HepG2 (cell line): ENCODE results near the gene OSBPL3.

Experiments
- BRCA1 ChIP-seq: sonication (generic); formaldehyde crosslinking; IDR thresholded peaks from 2 replicates; pipeline ENCODE4 v1.4.0; 2020; ENCODE audit warnings: missing genetic modification reagents
- ESRRA ChIP-seq: sonication (generic); formaldehyde crosslinking; IDR thresholded peaks from 2 replicates; pipeline ENCODE4 v1.5.1; 2020; ENCODE audit warnings: mild to moderate bottlenecking, low read depth, missing genetic modification reagents
- KDM4B ChIP-seq: sonication (generic); formaldehyde crosslinking; IDR thresholded peaks from 2 replicates; pipeline ENCODE4 v1.4.0; 2020; ENCODE audit warnings: missing genetic modification reagents
- NR2C2 ChIP-seq: sonication (generic); formaldehyde crosslinking; IDR thresholded peaks from 2 replicates; pipeline ENCODE4 v1.4.0; 2020; ENCODE audit warnings: missing genetic modification reagents, mild to moderate bottlenecking, moderate library complexity, borderline replicate concordance
- POLR2A ChIP-seq, 2 experiments: IDR thresholded peaks; 2 replicates each; pipeline ENCODE4 v1.6.1; 2011; ENCODE audit warnings: low read depth in 2 of 2, low read length in 2 of 2, mild to moderate bottlenecking in 1 of 2, moderate library complexity in 1 of 2; ENCODE audit not compliant: insufficient read depth in 1 of 2
- SALL2 ChIP-seq: sonication (generic); formaldehyde crosslinking; IDR thresholded peaks from 2 replicates; pipeline ENCODE4 v1.8.1; 2023; ENCODE audit warnings: mild to moderate bottlenecking, missing genetic modification reagents, inconsistent platforms
- ZBTB7B ChIP-seq: sonication (generic); formaldehyde crosslinking; IDR thresholded peaks from 2 replicates; pipeline ENCODE4 v1.4.0; 2020; ENCODE audit warnings: missing genetic modification reagents

- TF ChIP-seq POLR2A (IDR thresholded peaks at IDR 0.05; ENCODE audit: insufficient read depth in 1 of 2, low read depth in 2 of 2, low read length in 2 of 2) (no peak), ESRRA (CRISPR knock-in tag) (no peak), ZBTB7B (CRISPR knock-in tag) (no peak), NR2C2 (CRISPR knock-in tag) (no peak), BRCA1 (CRISPR knock-in tag) (no peak), SALL2 (CRISPR knock-in tag) (no peak), KDM4B (CRISPR knock-in tag) (no peak)
Measured at GRCh38 chr7:24769851-24770250, 210.1 kb downstream of the OSBPL3 start.
